Lower lobe of right lung (tissue), 2 donors: ENCODE measurements around the gene KCNA4. TPM values are rescaled to one million over a fixed set of nuclear protein-coding genes. Genes with fewer than 3 reads are reported as not detected.

Experiments used
- ATAC-seq, 2 donors: fragments of 200-7000 bp; cut with Tn5 transposase; one replicate each; pipeline ENCODE4 v1.9.1; 2020 to 2022; ENCODE audit warnings: mild to moderate bottlenecking in 2 of 2, moderate library complexity in 2 of 2
- DNase-seq: peaks from one replicate; pipeline ENCODE4 v3.0.0-alpha.2; 2020
- H3K27ac ChIP-seq: fragments of 200-600 bp; one replicate; pipeline ENCODE4 v1.8.0; 2022
- H3K27me3 ChIP-seq: fragments of 200-600 bp; one replicate; pipeline ENCODE4 v1.8.0; 2022; ENCODE audit warnings: low read depth
- H3K36me3 ChIP-seq: fragments of 200-600 bp; one replicate; pipeline ENCODE4 v1.8.0; 2022; ENCODE audit warnings: mild to moderate bottlenecking
- H3K4me1 ChIP-seq: fragments of 200-600 bp; one replicate; pipeline ENCODE4 v1.8.0; 2022
- H3K4me3 ChIP-seq: fragments of 200-600 bp; one replicate; pipeline ENCODE4 v1.8.0; 2022; ENCODE audit warnings: mild to moderate bottlenecking
- H3K9me3 ChIP-seq: fragments of 200-600 bp; one replicate; pipeline ENCODE4 v1.8.0; 2022
- CTCF ChIP-seq: fragments of 200-600 bp; IDR thresholded peaks from one replicate; pipeline ENCODE4 v1.8.0; 2022; ENCODE audit warnings: antibody characterized with exemption, mild to moderate bottlenecking
- intact Hi-C: fragments of 100-400 bp; cut with DNase I; formaldehyde crosslinking; loops from one replicate; pipeline ENCODE4 v1.11.0; 2022
- total RNA-seq: library from RNA; stranded (reverse); fragmentation: NEBNext Ultra II Directional; extraction: Animal tissue kit (Norgen Biotek cat#: 25700); gene quantifications from one replicate; pipeline ENCODE4 v1.2.1, GENCODE V29; 2021
- donor health status: DM: no; HTN: yes; CAD: no; lungs with severe emphysema.

KCNA4 gene
- total RNA-seq, 1 donor from 2014 or later = 0.32 TPM

GRCh38 chr11:30023074-30023473 lies 6.2 kb upstream of the KCNA4 start:
- no peaks in the 10 kb centered on the region for H3K36me3 ChIP-seq
- DNase-seq (no peak), ATAC-seq (peak; percentile 58 to 74)
- no peak overlapping the region for H3K4me3 ChIP-seq
- intact Hi-C loops = no loop called here
- peaks cover 2% of the 10 kb centered on the region for H3K27me3 ChIP-seq
- H3K4me1 ChIP-seq = peaks cover 6% of the 10 kb centered on the region
- no peaks in the 10 kb centered on the region for H3K9me3 ChIP-seq
- H3K27ac ChIP-seq = no peak overlapping the region
- no peak for TF ChIP-seq CTCF

GRCh38 chr11:30019481-30019880 lies 2.7 kb upstream of the KCNA4 start:
- intact Hi-C loops = no loop called here
- H3K4me1 ChIP-seq = peaks cover 10% of the 10 kb centered on the region
- peaks cover 27% of the 10 kb centered on the region for H3K27me3 ChIP-seq

GRCh38 chr11:30018495-30018894 lies 1.7 kb upstream of the KCNA4 start:
- no peak overlapping the region for H3K4me3 ChIP-seq
- H3K27ac ChIP-seq = no peak overlapping the region
- H3K4me1 ChIP-seq = peaks cover 10% of the 10 kb centered on the region
- H3K36me3 ChIP-seq = no peaks in the 10 kb centered on the region
- H3K27me3 ChIP-seq = peaks cover 27% of the 10 kb centered on the region
- TF ChIP-seq CTCF = no peak
- DNase-seq (no peak), ATAC-seq (no peak)
- intact Hi-C loops = no loop called here
- H3K9me3 ChIP-seq = no peaks in the 10 kb centered on the region

More at GRCh38 chr11:30019481-30019880, 2.7 kb upstream of the KCNA4 start:
- Histone ChIP-seq H3K36me3 (no peaks in the 10 kb centered on the region), H3K4me3 (no peak overlapping the region), H3K9me3 (no peaks in the 10 kb centered on the region), H3K27ac (no peak overlapping the region)
- no peak for DNase-seq
- ATAC-seq = peak in 1 of 2 donors; percentile 48
- TF ChIP-seq CTCF = no peak

- no peaks in the 10 kb centered on the region for H3K36me3 ChIP-seq
- no peaks in the 10 kb centered on the region for H3K9me3 ChIP-seq
- H3K27ac ChIP-seq = no peak overlapping the region
- DNase-seq (no peak), ATAC-seq (peak in 1 of 2 donors; percentile 9)
- peaks cover 7% of the 10 kb centered on the region for H3K4me1 ChIP-seq
- no peak for TF ChIP-seq CTCF
- intact Hi-C loops = no loop called here
- peak overlapping the region; percentile 45 for H3K4me3 ChIP-seq
- H3K27me3 ChIP-seq = peaks cover 27% of the 10 kb centered on the region
These were observed 640 bp upstream of the KCNA4 start for GRCh38 chr11:30017445-30017895.

GRCh38 chr11:30015725-30016412 lies 961 bp downstream of the KCNA4 start:
- Histone ChIP-seq H3K9me3 (no peaks in the 10 kb centered on the region), H3K27me3 (peaks cover 27% of the 10 kb centered on the region), H3K4me1 (peaks cover 5% of the 10 kb centered on the region), H3K4me3 (peak overlapping the region; percentile 45), H3K36me3 (no peaks in the 10 kb centered on the region), H3K27ac (no peak overlapping the region)
- ATAC-seq (no peak), DNase-seq (no peak)
- intact Hi-C loops = no loop called here
- TF ChIP-seq CTCF = no peak
